NOMO-1 treated with DMSO at 0.1 percent for 48 hours (cell line): ENCODE results near the gene PLXNB3.
"Not testable (repeated sequence)": the region's sequence is repeated elsewhere in the genome, so short reads cannot be mapped to it uniquely, and the experiment has no call there.

Experiments used
- DNase-seq: peaks from one replicate; lab custom pipeline; 2025; ENCODE audit not compliant: unreplicated experiment; lab: John Stamatoyannopoulos, UW

The PLXNB3 gene

GRCh38 chrX:153763989-153764755, at the start of gene PLXNB3:
TSS of gene PLXNB3 (plus strand) at chrX:153764249. CDS start at chrX:153765536, 1,287 bp downstream.
- DNase-seq: peak; percentile 49

GRCh38 chrX:153714256-153714655, 49.8 kb upstream of the PLXNB3 start:
- DNase-seq: no peak

- DNase-seq: no peak
These were observed 46.6 kb upstream of the PLXNB3 start for GRCh38 chrX:153717445-153717844.

- DNase-seq: no peak
These were observed 44.8 kb upstream of the PLXNB3 start for GRCh38 chrX:153719238-153719637.

GRCh38 chrX:153719701-153720100, 44.3 kb upstream of the PLXNB3 start:
- DNase-seq: no peak

- peak; percentile 4 for DNase-seq
These were observed 41.2 kb upstream of the PLXNB3 start for GRCh38 chrX:153722704-153723350.

GRCh38 chrX:153723351-153724251, 40.4 kb upstream of the PLXNB3 start:
- DNase-seq: peak; percentile 15

DNA sequence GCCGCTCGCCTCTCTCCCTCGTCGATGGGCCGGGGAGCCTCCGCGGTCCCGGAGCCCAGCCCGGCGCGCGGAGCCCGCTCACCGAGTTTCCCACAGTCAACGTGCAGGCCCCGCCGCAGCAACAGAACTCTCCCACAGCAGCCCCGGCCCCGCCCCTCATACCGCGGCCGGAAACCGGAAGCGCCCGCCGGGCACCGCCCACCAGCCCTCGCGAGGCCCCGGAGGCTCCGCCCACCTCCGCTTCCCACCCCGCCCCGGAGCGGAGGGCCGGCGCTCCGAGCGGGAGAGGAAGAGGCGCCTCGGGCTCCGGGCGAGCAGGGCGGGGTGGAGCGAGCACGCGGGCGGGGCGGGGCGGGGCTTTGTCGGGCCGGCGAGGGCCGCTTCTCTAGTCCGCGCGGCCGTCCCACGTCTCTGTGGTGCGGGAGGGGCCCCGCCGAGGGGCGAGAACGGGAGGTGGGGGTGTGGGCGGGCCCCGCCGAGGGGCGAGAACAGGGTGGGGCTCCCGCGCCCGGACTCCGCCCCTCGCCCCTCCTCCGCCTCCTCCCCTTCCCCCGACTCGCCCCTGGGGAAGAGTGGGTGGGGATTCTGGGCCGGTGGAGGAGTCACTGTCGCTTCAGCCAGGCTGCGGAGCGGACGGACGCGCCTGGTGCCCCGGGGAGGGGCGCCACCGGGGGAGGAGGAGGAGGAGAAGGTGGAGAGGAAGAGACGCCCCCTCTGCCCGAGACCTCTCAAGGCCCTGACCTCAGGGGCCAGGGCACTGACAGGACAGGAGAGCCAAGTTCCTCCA, 39.6 kb upstream of the PLXNB3 start, which contains the start of the genes ABCD1 and BCAP31:
Gene ABCD1, plus strand, starts transcription at position 605 of the 787 bp plus-strand sequence. CDS start 411 bp downstream, outside the sequence.
Gene BCAP31, minus strand, starts transcription at position 136 of the 787 bp plus-strand sequence. CDS start 1,143 bp downstream, outside the sequence.
- peak; percentile 75 for DNase-seq

DNA sequence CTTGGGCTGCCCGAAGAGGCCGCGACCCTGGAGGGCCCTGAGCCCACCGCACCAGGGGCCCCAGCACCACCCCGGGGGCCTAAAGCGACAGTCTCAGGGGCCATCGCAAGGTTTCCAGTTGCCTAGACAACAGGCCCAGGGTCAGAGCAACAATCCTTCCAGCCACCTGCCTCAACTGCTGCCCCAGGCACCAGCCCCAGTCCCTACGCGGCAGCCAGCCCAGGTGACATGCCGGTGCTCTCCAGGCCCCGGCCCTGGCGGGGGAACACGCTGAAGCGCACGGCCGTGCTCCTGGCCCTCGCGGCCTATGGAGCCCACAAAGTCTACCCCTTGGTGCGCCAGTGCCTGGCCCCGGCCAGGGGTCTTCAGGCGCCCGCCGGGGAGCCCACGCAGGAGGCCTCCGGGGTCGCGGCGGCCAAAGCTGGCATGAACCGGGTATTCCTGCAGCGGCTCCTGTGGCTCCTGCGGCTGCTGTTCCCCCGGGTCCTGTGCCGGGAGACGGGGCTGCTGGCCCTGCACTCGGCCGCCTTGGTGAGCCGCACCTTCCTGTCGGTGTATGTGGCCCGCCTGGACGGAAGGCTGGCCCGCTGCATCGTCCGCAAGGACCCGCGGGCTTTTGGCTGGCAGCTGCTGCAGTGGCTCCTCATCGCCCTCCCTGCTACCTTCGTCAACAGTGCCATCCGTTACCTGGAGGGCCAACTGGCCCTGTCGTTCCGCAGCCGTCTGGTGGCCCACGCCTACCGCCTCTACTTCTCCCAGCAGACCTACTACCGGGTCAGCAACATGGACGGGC, 38.8 kb upstream of the PLXNB3 start:
- peak; percentile 28 for DNase-seq

DNA sequence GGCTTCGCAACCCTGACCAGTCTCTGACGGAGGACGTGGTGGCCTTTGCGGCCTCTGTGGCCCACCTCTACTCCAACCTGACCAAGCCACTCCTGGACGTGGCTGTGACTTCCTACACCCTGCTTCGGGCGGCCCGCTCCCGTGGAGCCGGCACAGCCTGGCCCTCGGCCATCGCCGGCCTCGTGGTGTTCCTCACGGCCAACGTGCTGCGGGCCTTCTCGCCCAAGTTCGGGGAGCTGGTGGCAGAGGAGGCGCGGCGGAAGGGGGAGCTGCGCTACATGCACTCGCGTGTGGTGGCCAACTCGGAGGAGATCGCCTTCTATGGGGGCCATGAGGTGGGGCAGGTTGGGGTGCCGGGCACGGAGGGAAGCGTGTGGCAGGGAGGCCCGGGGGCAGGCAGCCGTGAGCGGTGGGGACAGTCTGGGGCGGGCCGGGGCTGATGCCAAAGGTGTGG, 38.2 kb upstream of the PLXNB3 start:
- DNase-seq: no peak

GRCh38 chrX:153726286-153727122, 37.5 kb upstream of the PLXNB3 start:
- peak; percentile 82 for DNase-seq

GRCh38 chrX:153727123-153727931, 36.7 kb upstream of the PLXNB3 start:
- DNase-seq: peak; percentile 18

- DNase-seq: no peak
These were observed 36.0 kb upstream of the PLXNB3 start for GRCh38 chrX:153728095-153728494.

DNA sequence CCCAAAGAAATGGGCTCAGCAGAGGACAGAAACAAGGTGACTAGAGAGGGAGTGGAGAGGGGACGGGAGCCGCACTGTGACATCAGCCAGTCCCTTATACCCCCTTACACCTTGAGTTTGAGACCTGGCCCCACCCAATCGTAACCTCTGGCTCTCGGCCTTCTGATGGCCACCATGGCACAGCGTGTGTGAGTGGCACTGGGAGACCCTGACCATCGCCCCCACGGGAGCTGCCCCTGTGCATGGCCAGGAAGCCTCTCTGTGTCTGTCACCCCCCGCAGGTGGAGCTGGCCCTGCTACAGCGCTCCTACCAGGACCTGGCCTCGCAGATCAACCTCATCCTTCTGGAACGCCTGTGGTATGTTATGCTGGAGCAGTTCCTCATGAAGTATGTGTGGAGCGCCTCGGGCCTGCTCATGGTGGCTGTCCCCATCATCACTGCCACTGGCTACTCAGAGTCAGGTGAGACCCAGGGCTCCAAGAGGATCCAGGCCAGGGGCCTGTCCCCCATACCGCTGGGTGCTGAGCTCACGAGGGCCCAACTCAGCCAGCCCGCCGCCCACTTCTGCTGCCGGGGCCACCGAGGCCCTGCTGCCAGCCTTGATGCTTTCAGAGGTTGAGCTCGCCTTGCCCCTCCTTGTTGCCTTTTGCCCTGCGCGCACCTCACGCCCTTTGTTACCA, 35.0 kb upstream of the PLXNB3 start:
- DNase-seq: no peak

- DNase-seq: not testable (repeated sequence)
These were observed 33.9 kb upstream of the PLXNB3 start for GRCh38 chrX:153730115-153730514.

DNA sequence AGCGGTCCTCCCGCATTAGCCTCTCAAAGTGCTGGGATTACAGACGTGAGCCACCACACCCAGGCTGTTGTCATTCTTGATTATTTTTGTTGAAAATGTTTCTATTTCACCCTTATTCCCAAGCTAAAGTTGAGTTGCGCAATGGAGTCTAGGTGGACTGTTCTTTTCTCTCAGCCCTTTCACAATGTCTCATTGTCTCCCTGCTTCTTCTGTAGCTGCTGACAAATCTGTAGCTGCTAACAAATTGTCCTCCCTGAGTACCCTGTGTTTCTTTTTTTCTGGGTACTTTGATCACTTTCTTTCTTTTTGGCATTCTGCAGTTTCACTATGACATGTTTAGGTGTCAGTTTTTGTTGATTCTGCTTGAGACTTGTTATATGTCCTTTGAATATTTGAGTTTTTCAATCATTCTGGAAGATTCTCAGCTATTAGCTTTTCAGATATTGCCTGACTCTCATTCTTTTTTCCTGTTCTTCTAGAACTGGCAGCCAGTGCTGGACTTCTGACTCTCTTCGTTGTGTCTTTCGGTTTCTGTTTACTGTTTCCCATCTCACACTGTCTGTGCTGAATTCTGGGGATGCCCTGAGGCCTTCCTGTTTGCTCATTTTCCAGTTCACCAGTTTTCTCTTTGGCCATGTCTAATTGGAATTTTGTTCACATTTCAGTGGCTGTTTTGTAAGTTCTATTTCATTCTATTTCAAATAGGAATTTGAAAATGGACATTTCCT, 32.8 kb upstream of the PLXNB3 start:
- no peak for DNase-seq

DNA sequence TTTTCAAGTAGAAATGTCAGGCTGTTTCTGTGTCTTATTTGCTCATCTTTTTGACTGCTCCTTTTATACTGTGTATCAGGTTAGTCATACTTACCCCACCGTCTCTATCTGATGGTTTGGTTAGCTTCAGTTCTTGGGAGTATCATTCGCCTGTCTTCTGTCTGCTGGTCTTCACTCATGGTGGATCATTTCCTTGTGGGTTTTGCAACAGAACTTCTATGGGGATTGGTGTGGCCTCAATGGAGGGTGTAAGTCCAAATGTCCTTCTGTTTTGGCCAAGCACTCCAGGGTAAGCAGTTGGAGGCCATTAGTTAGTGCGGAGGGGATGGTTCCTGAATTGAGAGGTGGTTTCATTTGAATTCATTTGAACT, 32.2 kb upstream of the PLXNB3 start:
- no peak for DNase-seq
